Activated CD4-positive, alpha-beta memory T cell treated with anti-CD3 and anti-CD28 coated beads, Interleukin-2, amount 10 ng/mL, durations not matched to agents 7 days and 5 days (primary cell): ENCODE results near the gene COL25A1. TPM values are rescaled to one million over a fixed set of nuclear protein-coding genes. Genes with fewer than 3 reads are reported as not detected.
"Not testable (repeated sequence)": the region's sequence is repeated elsewhere in the genome, so short reads cannot be mapped to it uniquely, and the experiment has no call there.

Experiments used
- CTCF ChIA-PET: fragments of 350-600 bp; sonication (Branson Sonifier 250); formaldehyde crosslinking; loops from one replicate; lab custom pipeline; 2021; ENCODE audit warnings: antibody characterized with exemption, inconsistent platforms; lab: Charles Lee
- POLR2A ChIA-PET: fragments of 350-600 bp; sonication (Branson Sonifier 250); formaldehyde crosslinking; loops from one replicate; lab custom pipeline; 2021; ENCODE audit warnings: antibody characterized with exemption; lab: Charles Lee
- DNase-seq: peaks from one replicate; pipeline ENCODE4 v3.0.0-alpha.2; 2020
- H3K27ac Mint-ChIP-seq: one replicate; pipeline ENCODE4 v1.8.0; 2021; ENCODE audit warnings: mild to moderate bottlenecking, mixed read lengths
- H3K27me3 Mint-ChIP-seq: one replicate; pipeline ENCODE4 v1.8.0; 2021; ENCODE audit warnings: mixed read lengths
- H3K36me3 Mint-ChIP-seq: one replicate; pipeline ENCODE4 v1.8.0; 2021; ENCODE audit warnings: low read depth, mixed read lengths
- H3K4me1 Mint-ChIP-seq: one replicate; pipeline ENCODE4 v1.8.0; 2021; ENCODE audit warnings: mixed read lengths
- H3K4me3 Mint-ChIP-seq: one replicate; pipeline ENCODE4 v1.8.0; 2021; ENCODE audit warnings: mild to moderate bottlenecking, mixed read lengths
- H3K9me3 Mint-ChIP-seq: one replicate; pipeline ENCODE4 v1.8.0; 2021; ENCODE audit warnings: mixed read lengths
- total RNA-seq, 2 experiments: library from RNA; stranded (reverse); gene quantifications; one replicate each; pipeline ENCODE4 v1.2.3, GENCODE V29; 2021

Gene COL25A1
- total RNA-seq, 2 experiments from 2014 or later: not detected

GRCh38 chr4:109148577-109149075, 153.8 kb downstream of the COL25A1 start:
- Mint-ChIP-seq H3K4me1 (no peaks in the 10 kb centered on the region), H3K27me3 (peaks cover 9% of the 10 kb centered on the region), H3K36me3 (no peaks in the 10 kb centered on the region), H3K27ac (no peak overlapping the region), H3K9me3 (no peaks in the 10 kb centered on the region), H3K4me3 (no peak overlapping the region)
- no peak for DNase-seq
- CTCF ChIA-PET: interaction anchor here (0.6 kb wide), 1 partner anchor 441 kb away, joined by 3 read pairs; no protein-coding TSS in a partner anchor
- POLR2A ChIA-PET: no interaction called here

GRCh38 chr4:109147135-109147534, 155.3 kb downstream of the COL25A1 start:
- peaks cover 1% of the 10 kb centered on the region for H3K9me3 Mint-ChIP-seq
- DNase-seq: no peak
- H3K36me3 Mint-ChIP-seq: no peaks in the 10 kb centered on the region
- CTCF ChIA-PET: no interaction called here
- POLR2A ChIA-PET: no interaction called here
- peaks cover 1% of the 10 kb centered on the region for H3K4me1 Mint-ChIP-seq
- H3K27ac Mint-ChIP-seq: no peak overlapping the region
- peaks cover 12% of the 10 kb centered on the region for H3K27me3 Mint-ChIP-seq
- H3K4me3 Mint-ChIP-seq: no peak overlapping the region

- Mint-ChIP-seq H3K27ac (no peak overlapping the region), H3K4me3 (no peak overlapping the region), H3K27me3 (peaks cover 16% of the 10 kb centered on the region), H3K9me3 (peaks cover 3% of the 10 kb centered on the region), H3K4me1 (peaks cover 1% of the 10 kb centered on the region), H3K36me3 (no peaks in the 10 kb centered on the region)
- ChIA-PET POLR2A (no interaction called here), CTCF (no interaction called here)
- DNase-seq: no peak
Measured at GRCh38 chr4:109146499-109146898, 156.0 kb downstream of the COL25A1 start.

- H3K9me3 Mint-ChIP-seq, POLR2A ChIA-PET, DNase-seq, H3K4me1 Mint-ChIP-seq, H3K36me3 Mint-ChIP-seq, H3K4me3 Mint-ChIP-seq, CTCF ChIA-PET, H3K27ac Mint-ChIP-seq: not testable (repeated sequence)
- H3K27me3 Mint-ChIP-seq: peaks cover 11% of the 10 kb centered on the region
Measured at GRCh38 chr4:109138125-109138524, 164.3 kb downstream of the COL25A1 start.

- ChIA-PET POLR2A (no interaction called here), CTCF (no interaction called here)
- no peak overlapping the region for H3K27ac Mint-ChIP-seq
- no peaks in the 10 kb centered on the region for H3K36me3 Mint-ChIP-seq
- no peak overlapping the region for H3K4me3 Mint-ChIP-seq
- H3K9me3 Mint-ChIP-seq: peaks cover 3% of the 10 kb centered on the region
- peaks cover 8% of the 10 kb centered on the region for H3K27me3 Mint-ChIP-seq
- no peak for DNase-seq
- no peaks in the 10 kb centered on the region for H3K4me1 Mint-ChIP-seq
Measured at GRCh38 chr4:109134921-109135320, 167.5 kb downstream of the COL25A1 start.

- H3K9me3 Mint-ChIP-seq: peaks cover 3% of the 10 kb centered on the region
- H3K27me3 Mint-ChIP-seq: peaks cover 8% of the 10 kb centered on the region
- CTCF ChIA-PET: no interaction called here
- H3K36me3 Mint-ChIP-seq: no peaks in the 10 kb centered on the region
- no peaks in the 10 kb centered on the region for H3K4me1 Mint-ChIP-seq
- POLR2A ChIA-PET: no interaction called here
- DNase-seq: no peak
- H3K27ac Mint-ChIP-seq: no peak overlapping the region
- no peak overlapping the region for H3K4me3 Mint-ChIP-seq
Measured at GRCh38 chr4:109134268-109134667, 168.2 kb downstream of the COL25A1 start.

GRCh38 chr4:109131559-109131958, 170.9 kb downstream of the COL25A1 start:
- H3K27me3 Mint-ChIP-seq: peaks cover 9% of the 10 kb centered on the region
- POLR2A ChIA-PET: no interaction called here
- H3K9me3 Mint-ChIP-seq: no peaks in the 10 kb centered on the region
- CTCF ChIA-PET: no interaction called here
- no peak overlapping the region for H3K27ac Mint-ChIP-seq
- DNase-seq: no peak
- no peak overlapping the region for H3K4me3 Mint-ChIP-seq
- no peaks in the 10 kb centered on the region for H3K4me1 Mint-ChIP-seq
- H3K36me3 Mint-ChIP-seq: no peaks in the 10 kb centered on the region

GRCh38 chr4:109128589-109128988, 173.9 kb downstream of the COL25A1 start:
- no peaks in the 10 kb centered on the region for H3K36me3 Mint-ChIP-seq
- H3K4me3 Mint-ChIP-seq: no peak overlapping the region
- CTCF ChIA-PET: no interaction called here
- H3K27ac Mint-ChIP-seq: no peak overlapping the region
- no peaks in the 10 kb centered on the region for H3K4me1 Mint-ChIP-seq
- peaks cover 11% of the 10 kb centered on the region for H3K27me3 Mint-ChIP-seq
- POLR2A ChIA-PET: no interaction called here
- no peak for DNase-seq
- H3K9me3 Mint-ChIP-seq: no peaks in the 10 kb centered on the region

- no peak overlapping the region for H3K4me3 Mint-ChIP-seq
- H3K4me1 Mint-ChIP-seq: no peaks in the 10 kb centered on the region
- H3K36me3 Mint-ChIP-seq: no peaks in the 10 kb centered on the region
- ChIA-PET POLR2A (no interaction called here), CTCF (no interaction called here)
- no peaks in the 10 kb centered on the region for H3K9me3 Mint-ChIP-seq
- H3K27ac Mint-ChIP-seq: no peak overlapping the region
- H3K27me3 Mint-ChIP-seq: peaks cover 11% of the 10 kb centered on the region
- DNase-seq: no peak
Measured at GRCh38 chr4:109127866-109128265, 174.6 kb downstream of the COL25A1 start.

GRCh38 chr4:109126856-109127255, 175.6 kb downstream of the COL25A1 start:
- no peaks in the 10 kb centered on the region for H3K9me3 Mint-ChIP-seq
- DNase-seq: no peak
- peaks cover 20% of the 10 kb centered on the region for H3K27me3 Mint-ChIP-seq
- CTCF ChIA-PET: no interaction called here
- H3K4me1 Mint-ChIP-seq: no peaks in the 10 kb centered on the region
- H3K36me3 Mint-ChIP-seq: no peaks in the 10 kb centered on the region
- no peak overlapping the region for H3K4me3 Mint-ChIP-seq
- POLR2A ChIA-PET: no interaction called here
- no peak overlapping the region for H3K27ac Mint-ChIP-seq

GRCh38 chr4:109125084-109125483, 177.4 kb downstream of the COL25A1 start:
- peaks cover 22% of the 10 kb centered on the region for H3K27me3 Mint-ChIP-seq
- H3K4me3 Mint-ChIP-seq: no peak overlapping the region
- no peak for DNase-seq
- no peaks in the 10 kb centered on the region for H3K4me1 Mint-ChIP-seq
- H3K27ac Mint-ChIP-seq: no peak overlapping the region
- no peaks in the 10 kb centered on the region for H3K36me3 Mint-ChIP-seq
- POLR2A ChIA-PET: no interaction called here
- H3K9me3 Mint-ChIP-seq: no peaks in the 10 kb centered on the region
- CTCF ChIA-PET: no interaction called here

- no peaks in the 10 kb centered on the region for H3K4me1 Mint-ChIP-seq
- ChIA-PET POLR2A (no interaction called here), CTCF (no interaction called here)
- H3K27ac Mint-ChIP-seq: no peak overlapping the region
- H3K9me3 Mint-ChIP-seq: no peaks in the 10 kb centered on the region
- peaks cover 29% of the 10 kb centered on the region for H3K27me3 Mint-ChIP-seq
- DNase-seq: no peak
- H3K36me3 Mint-ChIP-seq: no peaks in the 10 kb centered on the region
- no peak overlapping the region for H3K4me3 Mint-ChIP-seq
Measured at GRCh38 chr4:109123951-109124350, 178.5 kb downstream of the COL25A1 start.

- ChIA-PET POLR2A (no interaction called here), CTCF (no interaction called here)
Measured at GRCh38 chr4:109121561-109121960, 180.9 kb downstream of the COL25A1 start.

GRCh38 chr4:109119852-109120251, 182.6 kb downstream of the COL25A1 start:
- ChIA-PET CTCF (no interaction called here), POLR2A (no interaction called here)
- no peak overlapping the region for H3K27ac Mint-ChIP-seq
- peaks cover 44% of the 10 kb centered on the region for H3K27me3 Mint-ChIP-seq
- H3K9me3 Mint-ChIP-seq: no peaks in the 10 kb centered on the region
- no peaks in the 10 kb centered on the region for H3K4me1 Mint-ChIP-seq
- DNase-seq: no peak
- no peaks in the 10 kb centered on the region for H3K36me3 Mint-ChIP-seq
- H3K4me3 Mint-ChIP-seq: no peak overlapping the region

More at GRCh38 chr4:109121561-109121960, 180.9 kb downstream of the COL25A1 start:
- Mint-ChIP-seq H3K27ac (no peak overlapping the region), H3K4me1 (no peaks in the 10 kb centered on the region), H3K36me3 (no peaks in the 10 kb centered on the region), H3K4me3 (no peak overlapping the region), H3K9me3 (no peaks in the 10 kb centered on the region), H3K27me3 (peaks cover 33% of the 10 kb centered on the region)
- no peak for DNase-seq
